Measurements from ENCODE around the gene ROR2.

DNA sequence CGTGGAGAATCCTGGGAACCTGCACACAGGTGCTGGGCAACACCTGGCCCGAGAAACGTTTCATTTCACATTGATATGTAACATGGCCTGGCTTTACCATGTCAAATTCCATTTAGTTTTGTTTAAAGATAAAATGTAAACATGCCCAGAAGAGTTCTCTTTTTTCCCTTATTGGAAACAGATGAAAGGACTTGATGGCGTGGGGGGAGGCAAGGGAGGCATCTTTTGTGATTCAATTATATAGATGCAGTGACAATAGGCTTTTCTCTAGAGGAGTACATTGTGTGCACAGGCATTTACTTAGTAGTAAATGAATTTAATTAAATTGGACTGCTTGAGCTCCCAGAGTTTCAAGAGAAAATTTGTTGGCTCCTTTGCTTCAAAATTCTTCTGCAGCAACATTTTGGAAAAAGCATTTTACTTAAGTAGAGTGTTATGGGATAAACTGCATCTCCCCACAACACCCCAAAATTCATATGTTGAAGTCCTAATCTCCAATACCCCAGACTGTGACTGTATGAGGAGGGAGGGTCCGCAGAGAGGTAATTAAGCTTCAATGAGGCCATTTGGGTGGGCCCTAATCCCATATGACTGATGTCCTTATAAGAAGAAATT lies 272.1 kb downstream of the ROR2 start:
- TF ChIP-seq POLR2A (IDR thresholded peaks at IDR 0.05) (no peak), CTCF (IDR thresholded peaks at IDR 0.05) (no peak)

All from thyroid gland (tissue), 4 donors.